Body of pancreas (tissue), 4 donors: ENCODE measurements around the gene SLC39A3.

ENCODE experiments used
- CTCF ChIP-seq, 7 experiments: fragments of 450-650 bp in 4 of 7; fragments of 200-600 bp in 3 of 7; sonication (generic) in 3 of 7; IDR thresholded peaks; one replicate each; pipeline ENCODE4 v1.5.1; 2016 to 2019; ENCODE audit warnings: antibody characterized with exemption in 7 of 7
- POLR2A ChIP-seq, 3 donors: fragments of 450-650 bp; IDR thresholded peaks; one replicate each; pipeline ENCODE4 v1.6.1; 2016; ENCODE audit warnings: antibody characterized with exemption in 3 of 3, mild to moderate bottlenecking in 2 of 3

GRCh38 chr19:2723747-2724146, 16.1 kb downstream of the SLC39A3 start:
- TF ChIP-seq CTCF (IDR thresholded peaks at IDR 0.05) (no peak), POLR2A (IDR thresholded peaks at IDR 0.05) (no peak)
